Right lobe of liver (tissue), 6 donors: Measurements from ENCODE around the gene C15orf40. TPM values are rescaled to one million over a fixed set of nuclear protein-coding genes. Genes with fewer than 3 reads are reported as not detected.

ENCODE experiments used
- ATAC-seq, 4 donors: fragments of 200-7000 bp; cut with Tn5 transposase; one replicate each; pipeline ENCODE4 v1.9.1; 2020; ENCODE audit warnings: mild to moderate bottlenecking in 4 of 4, moderate library complexity in 4 of 4
- DNase-seq, 3 donors: peaks; one replicate each; pipeline ENCODE4 v3.0.0-alpha.2; 2020
- H3K27ac ChIP-seq, 3 donors: fragments of 200-600 bp; one replicate each; pipeline ENCODE4 v1.8.0; 2022
- H3K27me3 ChIP-seq, 2 donors: fragments of 200-600 bp; one replicate each; pipeline ENCODE4 v1.8.0; 2022
- H3K36me3 ChIP-seq, 4 donors: fragments of 200-600 bp; sonication (generic) in 1 of 4; one replicate each; pipeline versions ENCODE4 v1.5.1 to v1.8.0; 2017 to 2022; ENCODE audit warnings: control low read depth in 1 of 4
- H3K4me1 ChIP-seq, 4 donors: fragments of 200-600 bp; sonication (generic) in 1 of 4; one replicate each; pipeline versions ENCODE4 v1.5.1 to v1.8.0; 2017 to 2022; ENCODE audit warnings: control low read depth in 1 of 4
- H3K4me3 ChIP-seq, 3 donors: fragments of 200-600 bp; one replicate each; pipeline ENCODE4 v1.8.0; 2022
- H3K9me3 ChIP-seq, 4 donors: fragments of 200-600 bp; sonication (generic) in 1 of 4; one replicate each; pipeline versions ENCODE4 v1.5.1 to v1.8.0; 2017 to 2022; ENCODE audit warnings: control low read depth in 1 of 4
- CTCF ChIP-seq, 4 donors: fragments of 200-600 bp in 3 of 4; fragments of 450-650 bp in 1 of 4; IDR thresholded peaks; one replicate each; pipeline versions ENCODE4 v1.5.1 to v1.8.0; 2016 to 2022; ENCODE audit warnings: antibody characterized with exemption in 4 of 4, mild to moderate bottlenecking in 2 of 4
- POLR2A ChIP-seq: fragments of 450-650 bp; IDR thresholded peaks from one replicate; pipeline ENCODE4 v1.6.1; 2017; ENCODE audit warnings: antibody characterized with exemption, mild to moderate bottlenecking
- WGBS: methylation state at CpG from one replicate; pipeline ENCODE4 v1.1.6; 2018; ENCODE audit warnings: low coverage, low lambda C conversion rate; ENCODE audit not compliant: insufficient coverage; ENCODE audit errors: missing lambda C conversion rate; 5-methylcytosine and 5-hydroxymethylcytosine counted together
- intact Hi-C, 2 donors: fragments of 100-400 bp; cut with DNase I; formaldehyde crosslinking; loops; one replicate each; pipeline versions ENCODE4 v1.11.2 to v1.14.1; 2022
- total RNA-seq, 6 experiments: library from RNA; depleted of rRNA in 2 of 6; stranded (reverse); fragments of >200 nt in 2 of 6; fragmentation: NEBNext Ultra II Directional in 3 of 6; extraction: Animal tissue kit (Norgen Biotek cat#: 25700) in 3 of 6; gene quantifications; one replicate each; pipeline versions ENCODE4 v1.1.0 to v1.2.4, GENCODE V29; 2016 to 2023
- donor health status: DM: no; HTN: yes; CAD: no.
- donor health status: DM: no; HTN: no; CAD: no.
- donor health status: DM: no; HTN: no; CAD: no.
- donor health status: DM: no; HTN: yes; CAD: no.
- donor health status: DM: no; HTN: yes; CAD: no.

C15orf40 gene
- total RNA-seq, 6 experiments from 2014 or later = 7.1 to 10.7 (median 8.6) TPM

- intact Hi-C loops = no loop called here
- ATAC-seq (no peak), DNase-seq (no peak)
- H3K4me1 ChIP-seq = peaks cover 0 to 1% (median 0%) of the 10 kb centered on the region in 4 donors
- H3K4me3 ChIP-seq = no peak overlapping the region
- H3K36me3 ChIP-seq = peaks cover 0 to 22% (median 3%) of the 10 kb centered on the region in 4 donors
- WGBS = 97% methylated on average over 3 of the region's 3 CpGs
- H3K9me3 ChIP-seq = no peaks in the 10 kb centered on the region
- H3K27me3 ChIP-seq = no peaks in the 10 kb centered on the region
- no peak for TF ChIP-seq POLR2A
- TF ChIP-seq CTCF (IDR thresholded peaks at IDR 0.05) = no peak
- H3K27ac ChIP-seq = no peak overlapping the region
Measured at GRCh38 chr15:82992436-82992998, 18.9 kb downstream of the C15orf40 start.

- peak overlapping the region; percentile 18 to 86 (median 84) for H3K27ac ChIP-seq
- intact Hi-C loops = no loop called here
- peak; percentile 24 to 32 (median 28) for ATAC-seq
- DNase-seq = no peak
- H3K4me1 ChIP-seq = peaks cover 0 to 15% (median 7%) of the 10 kb centered on the region in 4 donors
- 0% methylated on average over 7 of the region's 12 CpGs for WGBS
- no peak for TF ChIP-seq POLR2A
- TF ChIP-seq CTCF (IDR thresholded peaks at IDR 0.05) = no peak
- peaks cover 0 to 22% (median 3%) of the 10 kb centered on the region in 4 donors for H3K36me3 ChIP-seq
- H3K9me3 ChIP-seq = no peaks in the 10 kb centered on the region
- peak overlapping the region; percentile 63 to 92 (median 72) for H3K4me3 ChIP-seq
- no peaks in the 10 kb centered on the region for H3K27me3 ChIP-seq
Measured at GRCh38 chr15:82986442-82986780, 25.0 kb downstream of the C15orf40 start.

- WGBS = 0% methylated on average over 22 of the region's 45 CpGs
- Histone ChIP-seq H3K36me3 (peaks cover 0 to 17% (median under 1%) of the 10 kb centered on the region in 4 donors), H3K27me3 (no peaks in the 10 kb centered on the region), H3K4me3 (peak within 1 kb of the TSS; percentile 63 to 92 (median 72)), H3K27ac (peak within 1 kb of the TSS; percentile 18 to 86 (median 84)), H3K9me3 (no peaks in the 10 kb centered on the region), H3K4me1 (peaks cover 0 to 15% (median 7%) of the 10 kb centered on the region in 4 donors)
- DNase-seq (peak; percentile 93 to 97 (median 95)), ATAC-seq (peak; percentile 95 to 98 (median 98))
- intact Hi-C loops = no loop called here
- TF ChIP-seq POLR2A (peak; percentile 67), CTCF (IDR thresholded peaks at IDR 0.05) (no peak)
Measured at GRCh38 chr15:82985688-82986441, 25.6 kb downstream of the C15orf40 start, which contains the start of gene RAMAC. Gene RAMAC (plus strand): TSS chr15:82986210. CDS start chr15:82989019, 2,809 bp downstream.

GRCh38 chr15:82980981-82981380, 30.5 kb downstream of the C15orf40 start:
- WGBS = 38% methylated on average over 2 of the region's 2 CpGs
- DNase-seq (no peak), ATAC-seq (no peak)
- H3K9me3 ChIP-seq = no peaks in the 10 kb centered on the region
- H3K27me3 ChIP-seq = no peaks in the 10 kb centered on the region
- H3K4me1 ChIP-seq = peaks cover 0 to 7% (median 3%) of the 10 kb centered on the region in 4 donors
- no peak for TF ChIP-seq CTCF (IDR thresholded peaks at IDR 0.05)
- no peak for TF ChIP-seq POLR2A
- intact Hi-C loops = no loop called here
- H3K4me3 ChIP-seq = no peak overlapping the region
- no peaks in the 10 kb centered on the region for H3K36me3 ChIP-seq
- H3K27ac ChIP-seq = no peak overlapping the region
